Neuron (in vitro differentiated cells): Measurements from ENCODE around the gene KRT32.

Source experiments
- H2AFZ ChIP-seq: one replicate; pipeline ENCODE4 v1.6.1; 2013; ENCODE audit warnings: low read depth, mild to moderate bottlenecking, inconsistent platforms, low read length, moderate library complexity
- H3K27me3 ChIP-seq: one replicate; pipeline ENCODE4 v1.6.1; 2013; ENCODE audit warnings: low read length; ENCODE audit not compliant: insufficient read depth
- H3K36me3 ChIP-seq: one replicate; pipeline ENCODE4 v1.6.1; 2013; ENCODE audit warnings: low read length; ENCODE audit not compliant: insufficient read depth
- H3K4me1 ChIP-seq: one replicate; pipeline ENCODE4 v1.6.1; 2013; ENCODE audit warnings: low read length; ENCODE audit not compliant: insufficient read depth
- H3K4me3 ChIP-seq: 2 replicates; pipeline ENCODE4 v1.5.1; 2013; ENCODE audit warnings: mild to moderate bottlenecking, low read length, moderate library complexity
- H3K9me3 ChIP-seq: one replicate; pipeline ENCODE4 v1.6.1; 2013; ENCODE audit warnings: low read length

The KRT32 gene

GRCh38 chr17:41466988-41467387, at the start of gene KRT32:
TSS of gene KRT32 (minus strand) at chr17:41467386. CDS start at chr17:41467325, 61 bp downstream.
- Histone ChIP-seq H3K36me3 (no peaks in the 10 kb centered on the region), H3K4me1 (no peaks in the 10 kb centered on the region), H3K9me3 (no peaks in the 10 kb centered on the region), H2AFZ (no peak within 1 kb of the TSS), H3K27me3 (peaks cover 3% of the 10 kb centered on the region), H3K4me3 (no peak within 1 kb of the TSS)

GRCh38 chr17:41516830-41517283, 49.7 kb upstream of the KRT32 start:
- Histone ChIP-seq H3K36me3 (no peaks in the 10 kb centered on the region), H3K4me3 (no peak overlapping the region), H2AFZ (no peak overlapping the region), H3K9me3 (no peaks in the 10 kb centered on the region), H3K4me1 (no peaks in the 10 kb centered on the region), H3K27me3 (peaks cover 6% of the 10 kb centered on the region)

- H3K9me3 ChIP-seq: no peaks in the 10 kb centered on the region
- no peaks in the 10 kb centered on the region for H3K36me3 ChIP-seq
- H3K27me3 ChIP-seq: peaks cover 6% of the 10 kb centered on the region
- no peak overlapping the region for H3K4me3 ChIP-seq
- H3K4me1 ChIP-seq: no peaks in the 10 kb centered on the region
- no peak overlapping the region for H2AFZ ChIP-seq
These were observed 49.1 kb upstream of the KRT32 start for GRCh38 chr17:41516147-41516829.

GRCh38 chr17:41513168-41513547, 46.0 kb upstream of the KRT32 start:
- Histone ChIP-seq H3K9me3 (no peaks in the 10 kb centered on the region), H3K4me3 (no peak overlapping the region), H3K4me1 (no peaks in the 10 kb centered on the region), H3K27me3 (no peaks in the 10 kb centered on the region), H2AFZ (no peak overlapping the region), H3K36me3 (no peaks in the 10 kb centered on the region)

GRCh38 chr17:41512546-41513167, 45.5 kb upstream of the KRT32 start:
- Histone ChIP-seq H2AFZ (no peak overlapping the region), H3K36me3 (no peaks in the 10 kb centered on the region), H3K27me3 (no peaks in the 10 kb centered on the region), H3K4me3 (no peak overlapping the region), H3K9me3 (no peaks in the 10 kb centered on the region), H3K4me1 (no peaks in the 10 kb centered on the region)

- H3K9me3 ChIP-seq: no peaks in the 10 kb centered on the region
- H3K27me3 ChIP-seq: no peaks in the 10 kb centered on the region
- H3K4me1 ChIP-seq: no peaks in the 10 kb centered on the region
- no peak overlapping the region for H2AFZ ChIP-seq
- no peaks in the 10 kb centered on the region for H3K36me3 ChIP-seq
- no peak overlapping the region for H3K4me3 ChIP-seq
These were observed 44.5 kb upstream of the KRT32 start for GRCh38 chr17:41511716-41512115.

GRCh38 chr17:41511116-41511515, 43.9 kb upstream of the KRT32 start:
- Histone ChIP-seq H3K9me3 (no peaks in the 10 kb centered on the region), H3K4me1 (no peaks in the 10 kb centered on the region), H2AFZ (no peak overlapping the region), H3K27me3 (no peaks in the 10 kb centered on the region), H3K4me3 (no peak overlapping the region), H3K36me3 (no peaks in the 10 kb centered on the region)

GRCh38 chr17:41510251-41511065, 43.3 kb upstream of the KRT32 start:
- H3K27me3 ChIP-seq: no peaks in the 10 kb centered on the region
- H3K4me1 ChIP-seq: no peaks in the 10 kb centered on the region
- H3K36me3 ChIP-seq: no peaks in the 10 kb centered on the region
- no peak overlapping the region for H3K4me3 ChIP-seq
- no peak overlapping the region for H2AFZ ChIP-seq
- no peaks in the 10 kb centered on the region for H3K9me3 ChIP-seq

- no peaks in the 10 kb centered on the region for H3K4me1 ChIP-seq
- H3K9me3 ChIP-seq: no peaks in the 10 kb centered on the region
- H3K36me3 ChIP-seq: no peaks in the 10 kb centered on the region
- H3K4me3 ChIP-seq: no peak overlapping the region
- no peaks in the 10 kb centered on the region for H3K27me3 ChIP-seq
- no peak overlapping the region for H2AFZ ChIP-seq
These were observed 40.2 kb upstream of the KRT32 start for GRCh38 chr17:41507315-41507880.

- no peak overlapping the region for H3K4me3 ChIP-seq
- no peaks in the 10 kb centered on the region for H3K36me3 ChIP-seq
These were observed 38.9 kb upstream of the KRT32 start for GRCh38 chr17:41505809-41506767.

GRCh38 chr17:41505007-41505808, 38.0 kb upstream of the KRT32 start, which contains the start of gene KRT13:
TSS of gene KRT13 (minus strand) at chr17:41505612. CDS start at chr17:41505550, 62 bp downstream.
- Histone ChIP-seq H3K27me3 (no peaks in the 10 kb centered on the region), H3K4me3 (no peak within 1 kb of the TSS), H3K9me3 (no peaks in the 10 kb centered on the region), H3K36me3 (no peaks in the 10 kb centered on the region), H2AFZ (no peak within 1 kb of the TSS), H3K4me1 (no peaks in the 10 kb centered on the region)

More at GRCh38 chr17:41505809-41506767, 38.9 kb upstream of the KRT32 start:
- H3K27me3 ChIP-seq: no peaks in the 10 kb centered on the region
- no peaks in the 10 kb centered on the region for H3K9me3 ChIP-seq
- H2AFZ ChIP-seq: no peak overlapping the region
- H3K4me1 ChIP-seq: no peaks in the 10 kb centered on the region
